ENCODE data around the gene RPS26.

DNA sequence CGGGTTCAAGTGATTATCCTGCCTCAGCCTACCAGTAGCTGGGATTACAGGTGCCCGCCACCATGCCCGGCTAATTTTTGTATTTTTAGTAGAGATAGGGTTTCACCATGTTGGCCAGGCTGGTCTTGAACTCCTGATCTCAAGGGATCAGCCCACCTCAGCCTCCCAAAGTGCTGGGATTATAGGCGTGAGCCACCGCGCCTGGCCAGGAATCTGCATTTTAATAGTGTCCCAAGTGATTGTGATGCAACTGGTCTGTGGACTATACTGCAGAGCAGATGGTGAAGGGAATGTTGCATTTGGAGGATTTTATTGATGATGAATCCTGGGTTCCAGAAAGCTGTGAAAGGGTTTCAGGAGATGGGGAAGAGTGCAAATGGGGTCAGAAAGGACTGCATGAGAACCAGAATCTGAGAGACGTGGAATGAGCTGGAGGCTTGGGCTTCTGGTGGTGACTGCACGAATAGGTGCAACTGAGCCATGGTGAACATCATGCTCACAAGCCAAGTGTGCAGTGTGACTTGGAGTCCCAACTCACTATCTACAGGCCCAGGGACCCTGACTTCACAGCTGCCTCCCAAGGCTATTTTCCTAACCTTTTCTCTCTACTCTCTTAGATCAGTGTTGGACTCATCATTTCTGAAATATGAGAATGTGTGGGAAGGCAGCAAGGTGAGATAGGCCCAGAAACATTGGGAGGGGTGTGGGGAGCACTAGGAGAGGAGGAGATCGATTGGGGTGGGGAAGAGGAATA lies 4.5 kb downstream of the RPS26 start:
- TF ChIP-seq EZH2phosphoT487 (IDR thresholded peaks at IDR 0.05; ENCODE audit: borderline replicate concordance) (no peak), RAD21 (IDR thresholded peaks at IDR 0.05; ENCODE audit: low read depth) (no peak), ZNF274 (IDR thresholded peaks at IDR 0.05; ENCODE audit: low read depth, low read length) (no peak), POLR2A (IDR thresholded peaks at IDR 0.05; ENCODE audit: borderline replicate concordance, extremely low read depth, insufficient read depth, insufficient read length) (no peak), EZH2 (IDR thresholded peaks at IDR 0.05) (no peak), SP1 (IDR thresholded peaks at IDR 0.05; ENCODE audit: low read depth) (no peak), POLR2AphosphoS5 (IDR thresholded peaks at IDR 0.05; ENCODE audit: low read depth, low read length) (no peak), CEBPB (IDR thresholded peaks at IDR 0.05; ENCODE audit: low read depth) (no peak), EGR1 (IDR thresholded peaks at IDR 0.05; ENCODE audit: low read depth) (no peak)
- TF ChIP-seq, protein P1, sequence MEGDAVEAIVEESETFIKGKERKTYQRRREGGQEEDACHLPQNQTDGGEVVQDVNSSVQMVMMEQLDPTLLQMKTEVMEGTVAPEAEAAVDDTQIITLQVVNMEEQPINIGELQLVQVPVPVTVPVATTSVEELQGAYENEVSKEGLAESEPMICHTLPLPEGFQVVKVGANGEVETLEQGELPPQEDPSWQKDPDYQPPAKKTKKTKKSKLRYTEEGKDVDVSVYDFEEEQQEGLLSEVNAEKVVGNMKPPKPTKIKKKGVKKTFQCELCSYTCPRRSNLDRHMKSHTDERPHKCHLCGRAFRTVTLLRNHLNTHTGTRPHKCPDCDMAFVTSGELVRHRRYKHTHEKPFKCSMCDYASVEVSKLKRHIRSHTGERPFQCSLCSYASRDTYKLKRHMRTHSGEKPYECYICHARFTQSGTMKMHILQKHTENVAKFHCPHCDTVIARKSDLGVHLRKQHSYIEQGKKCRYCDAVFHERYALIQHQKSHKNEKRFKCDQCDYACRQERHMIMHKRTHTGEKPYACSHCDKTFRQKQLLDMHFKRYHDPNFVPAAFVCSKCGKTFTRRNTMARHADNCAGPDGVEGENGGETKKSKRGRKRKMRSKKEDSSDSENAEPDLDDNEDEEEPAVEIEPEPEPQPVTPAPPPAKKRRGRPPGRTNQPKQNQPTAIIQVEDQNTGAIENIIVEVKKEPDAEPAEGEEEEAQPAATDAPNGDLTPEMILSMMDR (IDR thresholded peaks at IDR 0.05 in 2 of 3, conservative IDR thresholded peaks at IDR 0.05 in 1 of 3; ENCODE audit: borderline replicate concordance in 1 of 3, insufficient read depth in 1 of 3, low read depth in 2 of 3, low read length in 2 of 3): no peak
- TF ChIP-seq, protein P2, sequence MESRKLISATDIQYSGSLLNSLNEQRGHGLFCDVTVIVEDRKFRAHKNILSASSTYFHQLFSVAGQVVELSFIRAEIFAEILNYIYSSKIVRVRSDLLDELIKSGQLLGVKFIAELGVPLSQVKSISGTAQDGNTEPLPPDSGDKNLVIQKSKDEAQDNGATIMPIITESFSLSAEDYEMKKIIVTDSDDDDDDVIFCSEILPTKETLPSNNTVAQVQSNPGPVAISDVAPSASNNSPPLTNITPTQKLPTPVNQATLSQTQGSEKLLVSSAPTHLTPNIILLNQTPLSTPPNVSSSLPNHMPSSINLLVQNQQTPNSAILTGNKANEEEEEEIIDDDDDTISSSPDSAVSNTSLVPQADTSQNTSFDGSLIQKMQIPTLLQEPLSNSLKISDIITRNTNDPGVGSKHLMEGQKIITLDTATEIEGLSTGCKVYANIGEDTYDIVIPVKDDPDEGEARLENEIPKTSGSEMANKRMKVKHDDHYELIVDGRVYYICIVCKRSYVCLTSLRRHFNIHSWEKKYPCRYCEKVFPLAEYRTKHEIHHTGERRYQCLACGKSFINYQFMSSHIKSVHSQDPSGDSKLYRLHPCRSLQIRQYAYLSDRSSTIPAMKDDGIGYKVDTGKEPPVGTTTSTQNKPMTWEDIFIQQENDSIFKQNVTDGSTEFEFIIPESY (IDR thresholded peaks at IDR 0.05; ENCODE audit: extremely low read depth, insufficient replicate concordance, low read length): no peak
- TF ChIP-seq, protein P3, sequence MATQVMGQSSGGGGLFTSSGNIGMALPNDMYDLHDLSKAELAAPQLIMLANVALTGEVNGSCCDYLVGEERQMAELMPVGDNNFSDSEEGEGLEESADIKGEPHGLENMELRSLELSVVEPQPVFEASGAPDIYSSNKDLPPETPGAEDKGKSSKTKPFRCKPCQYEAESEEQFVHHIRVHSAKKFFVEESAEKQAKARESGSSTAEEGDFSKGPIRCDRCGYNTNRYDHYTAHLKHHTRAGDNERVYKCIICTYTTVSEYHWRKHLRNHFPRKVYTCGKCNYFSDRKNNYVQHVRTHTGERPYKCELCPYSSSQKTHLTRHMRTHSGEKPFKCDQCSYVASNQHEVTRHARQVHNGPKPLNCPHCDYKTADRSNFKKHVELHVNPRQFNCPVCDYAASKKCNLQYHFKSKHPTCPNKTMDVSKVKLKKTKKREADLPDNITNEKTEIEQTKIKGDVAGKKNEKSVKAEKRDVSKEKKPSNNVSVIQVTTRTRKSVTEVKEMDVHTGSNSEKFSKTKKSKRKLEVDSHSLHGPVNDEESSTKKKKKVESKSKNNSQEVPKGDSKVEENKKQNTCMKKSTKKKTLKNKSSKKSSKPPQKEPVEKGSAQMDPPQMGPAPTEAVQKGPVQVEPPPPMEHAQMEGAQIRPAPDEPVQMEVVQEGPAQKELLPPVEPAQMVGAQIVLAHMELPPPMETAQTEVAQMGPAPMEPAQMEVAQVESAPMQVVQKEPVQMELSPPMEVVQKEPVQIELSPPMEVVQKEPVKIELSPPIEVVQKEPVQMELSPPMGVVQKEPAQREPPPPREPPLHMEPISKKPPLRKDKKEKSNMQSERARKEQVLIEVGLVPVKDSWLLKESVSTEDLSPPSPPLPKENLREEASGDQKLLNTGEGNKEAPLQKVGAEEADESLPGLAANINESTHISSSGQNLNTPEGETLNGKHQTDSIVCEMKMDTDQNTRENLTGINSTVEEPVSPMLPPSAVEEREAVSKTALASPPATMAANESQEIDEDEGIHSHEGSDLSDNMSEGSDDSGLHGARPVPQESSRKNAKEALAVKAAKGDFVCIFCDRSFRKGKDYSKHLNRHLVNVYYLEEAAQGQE (IDR thresholded peaks at IDR 0.05; ENCODE audit: low read depth): no peak

Measured in HCT116 (cell line).